ENCODE data around the gene PCYT1A.
"Not testable (repeated sequence)": the region's sequence is repeated elsewhere in the genome, so short reads cannot be mapped to it uniquely, and the experiment has no call there.

The PCYT1A gene

GRCh38 chr3:196251918-196252317, 35.6 kb downstream of the PCYT1A start:
- no peak for TF ChIP-seq CTCF (IDR thresholded peaks at IDR 0.05; ENCODE audit: low read depth, low read length)
- no peak overlapping the region for H3K4me3 ChIP-seq (replicated peaks in 1 of 2; ENCODE audit: low read depth in 2 of 2, low read length in 2 of 2)
- no peak for DNase-seq (ENCODE audit: low read depth in 2 of 2)

- no peak overlapping the region for H3K4me3 ChIP-seq (replicated peaks in 1 of 2; ENCODE audit: low read depth in 2 of 2, low read length in 2 of 2)
- peak in 1 of 2 donors; percentile 79 for DNase-seq (ENCODE audit: low read depth in 2 of 2)
Observed at GRCh38 chr3:196246612-196247308, 40.8 kb downstream of the PCYT1A start.

GRCh38 chr3:196244166-196244565, 43.4 kb downstream of the PCYT1A start:
- H3K4me3 ChIP-seq (replicated peaks in 1 of 2; ENCODE audit: low read depth in 2 of 2, low read length in 2 of 2); DNase-seq (ENCODE audit: low read depth in 2 of 2): not testable (repeated sequence)

More at GRCh38 chr3:196246612-196247308, 40.8 kb downstream of the PCYT1A start:
- no peak for TF ChIP-seq CTCF (IDR thresholded peaks at IDR 0.05; ENCODE audit: low read depth, low read length)

- no peak for TF ChIP-seq CTCF (IDR thresholded peaks at IDR 0.05; ENCODE audit: low read depth, low read length)
- H3K4me3 ChIP-seq (replicated peaks in 1 of 2; ENCODE audit: low read depth in 2 of 2, low read length in 2 of 2) = no peak overlapping the region
- no peak for DNase-seq (ENCODE audit: low read depth in 2 of 2)
Observed at GRCh38 chr3:196241704-196242103, 45.8 kb downstream of the PCYT1A start.

- TF ChIP-seq CTCF (IDR thresholded peaks at IDR 0.05; ENCODE audit: low read depth, low read length) = no peak
- DNase-seq (ENCODE audit: low read depth in 2 of 2) = peak in 1 of 2 donors; percentile 37
- no peak overlapping the region for H3K4me3 ChIP-seq (replicated peaks in 1 of 2; ENCODE audit: low read depth in 2 of 2, low read length in 2 of 2)
Observed at GRCh38 chr3:196240424-196240823, 47.1 kb downstream of the PCYT1A start.

- no peak overlapping the region for H3K4me3 ChIP-seq (replicated peaks in 1 of 2; ENCODE audit: low read depth in 2 of 2, low read length in 2 of 2)
- peak in 1 of 2 donors; percentile 64 for DNase-seq (ENCODE audit: low read depth in 2 of 2)
- TF ChIP-seq CTCF (IDR thresholded peaks at IDR 0.05; ENCODE audit: low read depth, low read length) = no peak
Observed at GRCh38 chr3:196238612-196239560, 48.6 kb downstream of the PCYT1A start.

GRCh38 chr3:196237203-196237602, 50.3 kb downstream of the PCYT1A start:
- no peak for TF ChIP-seq CTCF (IDR thresholded peaks at IDR 0.05; ENCODE audit: low read depth, low read length)
- H3K4me3 ChIP-seq (replicated peaks in 1 of 2; ENCODE audit: low read depth in 2 of 2, low read length in 2 of 2) = no peak overlapping the region
- no peak for DNase-seq (ENCODE audit: low read depth in 2 of 2)
